C4-2B (cell line): ENCODE data around the gene CREB5.

Experiments used
- H3K27ac ChIP-seq: fragments of 450-650 bp; 2 replicates; pipeline ENCODE4 v1.5.1; 2017
- CTCF ChIP-seq: fragments of 450-650 bp; conservative IDR thresholded peaks from 2 replicates; pipeline ENCODE4 v1.5.1; 2017; ENCODE audit warnings: mild to moderate bottlenecking
- ZFX ChIP-seq: fragments of 450-650 bp; IDR thresholded peaks from 2 replicates; pipeline ENCODE4 v1.6.1; 2017

CREB5 gene

GRCh38 chr7:28478656-28479055, 66.3 kb downstream of the CREB5 start:
- TF ChIP-seq CTCF (no peak), ZFX (no peak)
- H3K27ac ChIP-seq, result no peak overlapping the region

GRCh38 chr7:28479507-28479947, 67.2 kb downstream of the CREB5 start:
- H3K27ac ChIP-seq, result no peak overlapping the region

GRCh38 chr7:28480595-28480994, 68.3 kb downstream of the CREB5 start:
- no peak overlapping the region for H3K27ac ChIP-seq

More at GRCh38 chr7:28479507-28479947, 67.2 kb downstream of the CREB5 start:
- TF ChIP-seq ZFX (no peak), CTCF (no peak)

GRCh38 chr7:28481091-28481926, 69.0 kb downstream of the CREB5 start:
- no peak overlapping the region for H3K27ac ChIP-seq
- TF ChIP-seq ZFX (no peak), CTCF (no peak)

More at GRCh38 chr7:28480595-28480994, 68.3 kb downstream of the CREB5 start:
- TF ChIP-seq ZFX (no peak), CTCF (no peak)

- TF ChIP-seq CTCF, result no peak
- H3K27ac ChIP-seq, result no peak overlapping the region
Measured at GRCh38 chr7:28483112-28483511, 70.8 kb downstream of the CREB5 start.

GRCh38 chr7:28483908-28484605, 71.7 kb downstream of the CREB5 start:
- H3K27ac ChIP-seq, result no peak overlapping the region
- TF ChIP-seq ZFX (no peak), CTCF (no peak)

GRCh38 chr7:28484606-28484935, 72.3 kb downstream of the CREB5 start:
- TF ChIP-seq ZFX (no peak), CTCF (no peak)
- H3K27ac ChIP-seq, result no peak overlapping the region
